ENCODE measurements around the gene ARFGAP2.

Gene ARFGAP2

DNA sequence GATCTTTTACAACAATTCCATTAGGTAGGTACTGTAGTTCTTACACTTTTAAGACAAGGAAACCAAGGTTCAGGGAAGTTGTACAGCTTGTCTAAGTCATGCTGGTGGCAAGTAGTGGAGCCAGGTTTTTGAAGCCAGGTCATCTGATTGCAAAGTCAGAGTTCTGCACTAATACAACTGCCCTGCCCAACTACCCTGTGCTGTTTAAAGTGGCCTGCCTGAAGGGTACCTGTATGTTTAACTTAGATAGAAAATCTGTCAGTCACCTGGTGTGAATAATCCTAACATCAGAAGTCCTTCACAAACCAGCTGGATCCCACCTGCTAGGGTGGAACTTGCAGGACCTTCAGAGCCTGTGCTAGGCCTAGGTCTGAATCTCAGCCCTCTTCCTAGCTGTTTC lies 44.2 kb downstream of the ARFGAP2 start:
- TF ChIP-seq, protein P1, sequence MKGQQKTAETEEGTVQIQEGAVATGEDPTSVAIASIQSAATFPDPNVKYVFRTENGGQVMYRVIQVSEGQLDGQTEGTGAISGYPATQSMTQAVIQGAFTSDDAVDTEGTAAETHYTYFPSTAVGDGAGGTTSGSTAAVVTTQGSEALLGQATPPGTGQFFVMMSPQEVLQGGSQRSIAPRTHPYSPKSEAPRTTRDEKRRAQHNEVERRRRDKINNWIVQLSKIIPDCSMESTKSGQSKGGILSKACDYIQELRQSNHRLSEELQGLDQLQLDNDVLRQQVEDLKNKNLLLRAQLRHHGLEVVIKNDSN (IDR thresholded peaks at IDR 0.05), result no peak
- TF ChIP-seq YY1 (IDR thresholded peaks at IDR 0.05; ENCODE audit: low read depth) (no peak), CREB1 (IDR thresholded peaks at IDR 0.05; ENCODE audit: low read depth) (no peak), EGR1 (IDR thresholded peaks at IDR 0.05) (no peak)

- TF ChIP-seq RAD21 (IDR thresholded peaks at IDR 0.05; ENCODE audit: low read depth) (no peak), TCF12 (IDR thresholded peaks at IDR 0.05; ENCODE audit: low read depth) (no peak), FOXM1 (IDR thresholded peaks at IDR 0.05; ENCODE audit: borderline replicate concordance, low read depth) (no peak), TEAD4 (IDR thresholded peaks at IDR 0.05) (no peak), NFIC (IDR thresholded peaks at IDR 0.05) (no peak), EGR1 (IDR thresholded peaks at IDR 0.05) (no peak), ZBTB7A (IDR thresholded peaks at IDR 0.05; ENCODE audit: low read depth) (no peak), REST (IDR thresholded peaks at IDR 0.05; ENCODE audit: low read depth) (no peak), CEBPB (IDR thresholded peaks at IDR 0.05) (no peak), CREB1 (IDR thresholded peaks at IDR 0.05; ENCODE audit: low read depth) (no peak), YY1 (IDR thresholded peaks at IDR 0.05; ENCODE audit: low read depth) (no peak), TAF1 (IDR thresholded peaks at IDR 0.05; ENCODE audit: low read depth) (no peak), EP300 (IDR thresholded peaks at IDR 0.05; ENCODE audit: borderline replicate concordance) (no peak)
- TF ChIP-seq, protein P1 (IDR thresholded peaks at IDR 0.05), result no peak
- TF ChIP-seq, protein P2, sequence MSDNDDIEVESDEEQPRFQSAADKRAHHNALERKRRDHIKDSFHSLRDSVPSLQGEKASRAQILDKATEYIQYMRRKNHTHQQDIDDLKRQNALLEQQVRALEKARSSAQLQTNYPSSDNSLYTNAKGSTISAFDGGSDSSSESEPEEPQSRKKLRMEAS (IDR thresholded peaks at IDR 0.05), result no peak
Observed at GRCh38 chr11:47131136-47131535, 45.5 kb downstream of the ARFGAP2 start.

DNA sequence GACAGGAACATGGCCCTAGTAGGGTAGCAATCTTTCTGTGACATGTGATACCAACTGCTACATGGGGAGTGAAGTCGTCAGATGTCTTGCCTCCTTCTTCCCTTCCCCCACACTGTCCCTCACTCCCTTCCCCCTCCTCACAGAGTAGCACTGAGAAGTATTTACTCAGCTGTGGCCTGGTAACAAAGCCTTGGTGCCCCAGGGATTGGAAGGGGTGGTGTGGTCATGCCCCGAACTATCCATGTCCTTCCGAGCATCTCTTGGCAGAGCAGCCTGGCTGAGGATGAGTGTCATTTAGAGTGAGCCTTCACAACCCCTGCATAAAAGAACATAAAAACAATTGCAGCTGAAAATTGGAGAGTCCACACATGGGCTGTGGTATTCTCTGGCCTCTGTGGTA lies 46.1 kb downstream of the ARFGAP2 start:
- TF ChIP-seq TAF1 (IDR thresholded peaks at IDR 0.05; ENCODE audit: low read depth), result no peak
- no peak for TF ChIP-seq CREB1 (IDR thresholded peaks at IDR 0.05; ENCODE audit: low read depth)
- no peak for TF ChIP-seq RAD21 (IDR thresholded peaks at IDR 0.05; ENCODE audit: low read depth)
- TF ChIP-seq TCF12 (IDR thresholded peaks at IDR 0.05; ENCODE audit: low read depth), result no peak
- TF ChIP-seq FOXM1 (IDR thresholded peaks at IDR 0.05; ENCODE audit: borderline replicate concordance, low read depth), result no peak
- TF ChIP-seq, protein P1 (IDR thresholded peaks at IDR 0.05), result no peak
- TF ChIP-seq, protein P2 (IDR thresholded peaks at IDR 0.05), result no peak
- no peak for TF ChIP-seq TEAD4 (IDR thresholded peaks at IDR 0.05)
- TF ChIP-seq NFIC (IDR thresholded peaks at IDR 0.05), result no peak
- TF ChIP-seq YY1 (IDR thresholded peaks at IDR 0.05; ENCODE audit: low read depth), result no peak
- no peak for TF ChIP-seq CEBPB (IDR thresholded peaks at IDR 0.05)
- TF ChIP-seq EGR1 (IDR thresholded peaks at IDR 0.05), result no peak
- TF ChIP-seq ZBTB7A (IDR thresholded peaks at IDR 0.05; ENCODE audit: low read depth), result no peak
- no peak for TF ChIP-seq EP300 (IDR thresholded peaks at IDR 0.05; ENCODE audit: borderline replicate concordance)
- TF ChIP-seq REST (IDR thresholded peaks at IDR 0.05; ENCODE audit: low read depth), result no peak

DNA sequence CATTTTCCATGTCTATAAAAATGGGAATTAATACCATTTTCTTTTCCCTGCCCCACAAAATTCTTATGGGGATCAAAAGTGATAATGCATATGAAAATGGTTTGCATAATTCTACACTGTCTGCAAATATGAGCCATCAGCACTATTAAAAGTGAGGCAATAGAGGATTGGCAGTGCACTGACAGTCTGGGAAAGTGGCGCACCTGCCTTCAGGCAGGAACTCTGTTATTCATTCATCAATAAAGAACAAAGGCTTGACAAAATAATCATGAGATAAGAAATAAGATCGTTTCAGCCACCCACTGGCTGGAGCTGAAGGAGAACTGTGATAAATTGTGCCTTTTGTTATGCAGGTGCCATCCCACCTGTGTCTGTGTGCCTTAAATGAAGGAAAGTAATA lies 49.5 kb downstream of the ARFGAP2 start:
- TF ChIP-seq, protein P2 (IDR thresholded peaks at IDR 0.05), result no peak
- TF ChIP-seq EP300 (IDR thresholded peaks at IDR 0.05; ENCODE audit: borderline replicate concordance), result no peak
- no peak for TF ChIP-seq CEBPB (IDR thresholded peaks at IDR 0.05)
- TF ChIP-seq ZBTB7A (IDR thresholded peaks at IDR 0.05; ENCODE audit: low read depth), result no peak
- no peak for TF ChIP-seq CREB1 (IDR thresholded peaks at IDR 0.05; ENCODE audit: low read depth)
- no peak for TF ChIP-seq TAF1 (IDR thresholded peaks at IDR 0.05; ENCODE audit: low read depth)

DNA sequence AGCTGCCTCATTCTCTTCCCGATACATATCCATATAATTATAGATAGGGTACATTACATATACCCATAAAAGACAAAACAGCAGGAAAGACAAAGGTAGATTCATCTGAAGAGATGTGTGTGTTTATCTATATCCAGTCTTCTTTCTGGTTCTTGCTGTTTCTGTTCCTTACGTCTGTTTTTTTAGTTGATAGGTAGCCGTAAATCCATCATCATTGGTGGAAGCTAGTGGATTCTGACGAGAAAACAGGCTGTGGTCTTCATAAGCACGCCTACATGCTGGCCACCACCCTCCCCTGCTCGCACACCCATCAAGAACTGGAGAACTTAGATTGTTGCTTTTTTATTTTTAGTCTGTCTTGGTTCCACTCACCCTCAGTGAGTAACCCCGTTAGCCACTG lies 51.6 kb downstream of the ARFGAP2 start:
- TF ChIP-seq FOXM1 (IDR thresholded peaks at IDR 0.05; ENCODE audit: borderline replicate concordance, low read depth) (no peak), REST (IDR thresholded peaks at IDR 0.05; ENCODE audit: low read depth) (no peak), TEAD4 (IDR thresholded peaks at IDR 0.05) (no peak), ZBTB7A (IDR thresholded peaks at IDR 0.05; ENCODE audit: low read depth) (no peak), NFIC (IDR thresholded peaks at IDR 0.05) (no peak), EP300 (IDR thresholded peaks at IDR 0.05; ENCODE audit: borderline replicate concordance) (no peak), EGR1 (IDR thresholded peaks at IDR 0.05) (no peak), TAF1 (IDR thresholded peaks at IDR 0.05; ENCODE audit: low read depth) (no peak), CREB1 (IDR thresholded peaks at IDR 0.05; ENCODE audit: low read depth) (no peak), CEBPB (IDR thresholded peaks at IDR 0.05) (no peak), TCF12 (IDR thresholded peaks at IDR 0.05; ENCODE audit: low read depth) (no peak), RAD21 (IDR thresholded peaks at IDR 0.05; ENCODE audit: low read depth) (no peak), YY1 (IDR thresholded peaks at IDR 0.05; ENCODE audit: low read depth) (no peak)
- TF ChIP-seq, protein P2 (IDR thresholded peaks at IDR 0.05), result no peak
- TF ChIP-seq, protein P1 (IDR thresholded peaks at IDR 0.05), result no peak
